MM.1S (cell line): ENCODE data around the gene UBN1.

Experiments
- DNase-seq: peaks from one replicate; pipeline ENCODE4 v3.0.0-alpha.2; 2015
- H2AFZ ChIP-seq: fragments of 300-600 bp; sonication (generic); 2 replicates; pipeline ENCODE4 v1.6.0; 2016; ENCODE audit warnings: antibody characterized with exemption, low read length
- H3F3A ChIP-seq: fragments of 300-600 bp; sonication (generic); 2 replicates; pipeline ENCODE4 v1.6.1; 2016; ENCODE audit warnings: mild to moderate bottlenecking, antibody characterized with exemption, low read length, moderate library complexity, mixed read lengths; ENCODE audit not compliant: insufficient read depth
- H3K27ac ChIP-seq: fragments of 300-600 bp; sonication (generic); 2 replicates; pipeline ENCODE4 v1.5.1; 2016; ENCODE audit warnings: mild to moderate bottlenecking, low read length
- H3K27me3 ChIP-seq: fragments of 300-600 bp; sonication (generic); replicated peaks from 2 replicates; pipeline ENCODE4 v1.6.0; 2016; ENCODE audit warnings: low read length; ENCODE audit not compliant: insufficient read depth
- H3K36me3 ChIP-seq: fragments of 300-600 bp; sonication (generic); replicated peaks from 2 replicates; pipeline ENCODE4 v1.6.1; 2016; ENCODE audit warnings: mild to moderate bottlenecking, low read length, mixed read lengths; ENCODE audit not compliant: insufficient read depth
- H3K4me1 ChIP-seq: fragments of 300-600 bp; sonication (generic); 2 replicates; pipeline ENCODE4 v1.6.1; 2016; ENCODE audit warnings: low read length, mixed read lengths
- H3K4me2 ChIP-seq: fragments of 300-600 bp; sonication (generic); 2 replicates; pipeline ENCODE4 v1.6.0; 2016; ENCODE audit warnings: low read depth, low read length
- H3K4me3 ChIP-seq: fragments of 300-600 bp; sonication (generic); 2 replicates; pipeline ENCODE4 v1.5.1; 2016; ENCODE audit warnings: low read length, mixed read lengths
- H3K79me2 ChIP-seq: fragments of 300-600 bp; sonication (generic); 2 replicates; pipeline ENCODE4 v1.6.1; 2016; ENCODE audit warnings: mixed run types, low read length, mixed read lengths
- H3K9ac ChIP-seq: fragments of 300-600 bp; sonication (generic); 2 replicates; pipeline ENCODE4 v1.6.1; 2016; ENCODE audit warnings: low read length, mixed read lengths
- H3K9me2 ChIP-seq: fragments of 300-600 bp; sonication (generic); replicated peaks from 2 replicates; pipeline ENCODE4 v1.6.1; 2016; ENCODE audit warnings: mild to moderate bottlenecking, low read length, mixed read lengths; ENCODE audit not compliant: insufficient read depth
- H3K9me3 ChIP-seq: fragments of 300-600 bp; sonication (generic); replicated peaks from 2 replicates; pipeline ENCODE4 v1.6.1; 2016; ENCODE audit warnings: mild to moderate bottlenecking, low read length, mixed read lengths; ENCODE audit not compliant: insufficient read depth
- H4K20me1 ChIP-seq: fragments of 300-600 bp; sonication (generic); 2 replicates; pipeline ENCODE4 v1.6.1; 2016; ENCODE audit warnings: mild to moderate bottlenecking, low read length, moderate library complexity, mixed read lengths; ENCODE audit not compliant: insufficient read depth
- CTCF ChIP-seq: fragments of 300-600 bp; sonication (generic); IDR thresholded peaks from 2 replicates; pipeline ENCODE4 v1.5.1; 2016; ENCODE audit warnings: antibody characterized with exemption, low read length, mixed read lengths
- EZH2 ChIP-seq: fragments of 300-600 bp; sonication (generic); optimal IDR thresholded peaks from 2 replicates; pipeline ENCODE3; 2017; ENCODE audit warnings: low read depth, mild to moderate bottlenecking, antibody characterized with exemption, low read length, mixed read lengths
- EZH2phosphoT487 ChIP-seq: fragments of 300-600 bp; sonication (generic); IDR thresholded peaks from 2 replicates; pipeline ENCODE4 v1.6.1; 2018; ENCODE audit warnings: antibody characterized with exemption, low read length

UBN1 gene

GRCh38 chr16:4801051-4801961 is 46.0 kb upstream of the UBN1 start:
- Histone ChIP-seq H4K20me1 (no peaks in the 10 kb centered on the region), H2AFZ (peak overlapping the region; percentile 95), H3K27ac (peak overlapping the region; percentile 13; the same call in 1 of the 2 replicates), H3F3A (peaks cover 18% of the 10 kb centered on the region), H3K9me2 (no peaks in the 10 kb centered on the region), H3K4me1 (0 out of 2 replicates have a peak, but pooled peaks cover 3% of the 10 kb centered on the region), H3K27me3 (no peaks in the 10 kb centered on the region), H3K9ac (peak overlapping the region; percentile 19; the same call in 1 of the 2 replicates), H3K4me2 (peak overlapping the region; percentile 95), H3K79me2 (no peaks in the 10 kb centered on the region), H3K9me3 (no peaks in the 10 kb centered on the region), H3K4me3 (peak overlapping the region; percentile 72), H3K36me3 (no peaks in the 10 kb centered on the region)
- TF ChIP-seq EZH2phosphoT487 (no peak), EZH2 (no peak), CTCF (no peak)
- no peak for DNase-seq

- H3K4me3 ChIP-seq = peak within 1 kb of the TSS; percentile 72
- peak; percentile 93 for DNase-seq
- H3K27ac ChIP-seq = peak within 1 kb of the TSS; percentile 35; the same call in 1 of the 2 replicates
- H3K4me1 ChIP-seq = 0 out of 2 replicates have a peak, but pooled peaks cover 3% of the 10 kb centered on the region
- TF ChIP-seq CTCF (no peak), EZH2phosphoT487 (no peak), EZH2 (no peak)
- no peaks in the 10 kb centered on the region for H3K79me2 ChIP-seq
- peak within 1 kb of the TSS; percentile 95 for H3K4me2 ChIP-seq
- H3K9me3 ChIP-seq = no peaks in the 10 kb centered on the region
- H3K36me3 ChIP-seq = no peaks in the 10 kb centered on the region
- H2AFZ ChIP-seq = peak within 1 kb of the TSS; percentile 95
- H4K20me1 ChIP-seq = no peaks in the 10 kb centered on the region
- no peaks in the 10 kb centered on the region for H3K9me2 ChIP-seq
- peaks cover 18% of the 10 kb centered on the region for H3F3A ChIP-seq
- H3K27me3 ChIP-seq = no peaks in the 10 kb centered on the region
- H3K9ac ChIP-seq = peak within 1 kb of the TSS; percentile 28; the same call in 1 of the 2 replicates
Measured at GRCh38 chr16:4801962-4802658, 45.2 kb upstream of the UBN1 start, which contains the start of gene ROGDI. Gene ROGDI (minus strand): TSS chr16:4802633. CDS start chr16:4802571, 62 bp downstream.

GRCh38 chr16:4802659-4803287 is 44.5 kb upstream of the UBN1 start:
- Histone ChIP-seq H3K36me3 (no peaks in the 10 kb centered on the region), H3F3A (peaks cover 18% of the 10 kb centered on the region), H3K27ac (peak overlapping the region; percentile 35; the same call in 1 of the 2 replicates), H2AFZ (peak overlapping the region; percentile 59), H3K27me3 (no peaks in the 10 kb centered on the region), H3K4me1 (0 out of 2 replicates have a peak, but pooled peaks cover 3% of the 10 kb centered on the region), H3K79me2 (no peaks in the 10 kb centered on the region), H3K4me3 (peak overlapping the region; percentile 72), H4K20me1 (no peaks in the 10 kb centered on the region), H3K9me3 (no peaks in the 10 kb centered on the region), H3K9me2 (no peaks in the 10 kb centered on the region), H3K4me2 (peak overlapping the region; percentile 71), H3K9ac (peak overlapping the region; percentile 28; the same call in 1 of the 2 replicates)
- peak; percentile 83 for DNase-seq
- TF ChIP-seq EZH2phosphoT487 (no peak), EZH2 (no peak), CTCF (no peak)
